GM10847 (cell line): ENCODE measurements around the gene LAG3.

Experiments used
- POLR2A ChIP-seq: IDR thresholded peaks from 2 replicates; pipeline ENCODE4 v1.6.1; 2011; ENCODE audit not compliant: insufficient read length; ENCODE audit errors: extremely low read depth

Gene LAG3

GRCh38 chr12:6751767-6752166, 20.6 kb upstream of the LAG3 start:
- TF ChIP-seq POLR2A: no peak

- TF ChIP-seq POLR2A: no peak
These were observed 20.0 kb upstream of the LAG3 start for GRCh38 chr12:6752167-6752920.

DNA sequence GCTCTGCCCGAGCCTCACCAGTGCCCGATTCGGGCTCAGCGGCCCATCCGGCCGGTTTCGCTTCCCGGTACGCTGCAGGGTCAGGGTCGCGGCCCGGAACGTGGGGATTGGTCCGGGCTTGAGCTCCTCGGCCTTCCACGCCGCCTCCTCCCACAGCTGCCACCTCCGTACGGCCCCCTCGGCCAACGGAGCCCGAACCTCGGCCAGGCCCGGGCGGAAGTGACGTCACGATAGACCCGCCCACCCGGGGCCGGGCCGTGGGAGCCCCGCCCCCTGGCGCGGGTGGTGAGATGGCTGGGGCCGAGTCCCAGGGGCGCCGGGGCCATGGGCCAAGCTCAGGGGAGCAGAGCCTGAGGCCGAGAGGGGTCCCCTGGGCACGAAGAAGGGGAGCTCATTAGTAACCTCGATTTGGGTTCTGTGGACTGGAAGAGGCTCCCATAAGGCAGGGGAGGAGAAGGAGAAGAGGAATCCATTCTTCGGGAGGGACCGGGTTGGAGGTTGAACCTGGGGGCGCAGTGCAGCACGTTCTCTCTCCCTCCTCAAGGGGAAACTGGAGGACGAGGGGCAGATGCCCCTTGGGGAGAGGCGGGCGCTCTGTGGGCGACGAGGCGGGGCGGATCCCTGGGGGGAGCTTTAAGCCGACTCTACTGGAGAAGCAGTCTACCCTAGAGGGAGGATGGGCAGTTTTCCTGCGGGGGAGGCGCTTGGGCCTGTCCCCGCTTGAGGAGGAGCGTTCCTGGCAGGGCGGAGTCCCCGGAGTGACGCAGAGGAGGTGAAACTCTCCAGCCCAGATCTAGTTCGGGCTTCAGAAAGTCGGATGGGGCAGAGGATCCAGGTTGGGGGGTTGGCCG, 19.2 kb upstream of the LAG3 start, which contains the start of gene MLF2:
Gene MLF2, minus strand, starts transcription at position 221 of the 851 bp plus-strand sequence. CDS start 807 bp downstream, outside the sequence.
- peak; percentile 78 for TF ChIP-seq POLR2A

GRCh38 chr12:6753772-6754356, 18.5 kb upstream of the LAG3 start:
- TF ChIP-seq POLR2A: no peak

- no peak for TF ChIP-seq POLR2A
These were observed 17.9 kb upstream of the LAG3 start for GRCh38 chr12:6754411-6754810.

GRCh38 chr12:6757028-6757690, 15.2 kb upstream of the LAG3 start:
- TF ChIP-seq POLR2A: no peak

DNA sequence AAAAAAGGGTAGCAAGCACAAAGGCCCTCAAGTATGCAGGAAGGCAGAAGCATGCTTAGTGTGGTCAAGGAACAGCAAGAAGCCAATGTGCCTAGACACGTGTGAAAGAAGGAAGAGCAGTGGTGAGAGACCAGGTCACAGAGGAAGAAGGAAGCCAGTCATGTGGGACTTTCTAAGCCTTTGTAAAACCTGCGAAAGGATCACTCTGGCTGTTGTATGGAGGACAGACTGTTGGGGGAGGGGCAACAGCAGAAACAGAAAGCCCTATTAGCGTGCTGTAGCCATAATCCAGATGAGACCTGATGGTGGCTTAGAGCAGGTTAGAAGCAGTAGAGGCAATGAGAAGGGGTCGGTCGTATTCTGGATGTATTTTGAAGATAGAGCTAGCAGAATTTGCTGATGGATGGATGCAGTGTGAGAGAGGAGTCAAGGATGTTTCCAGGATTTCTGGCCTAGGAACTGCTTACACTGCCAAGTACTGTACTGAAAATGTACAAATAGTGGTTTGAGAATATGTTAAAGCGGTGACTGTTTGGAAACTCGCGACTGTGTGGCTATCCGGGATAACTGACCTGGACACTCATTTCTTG, 13.7 kb upstream of the LAG3 start:
- no peak for TF ChIP-seq POLR2A

DNA sequence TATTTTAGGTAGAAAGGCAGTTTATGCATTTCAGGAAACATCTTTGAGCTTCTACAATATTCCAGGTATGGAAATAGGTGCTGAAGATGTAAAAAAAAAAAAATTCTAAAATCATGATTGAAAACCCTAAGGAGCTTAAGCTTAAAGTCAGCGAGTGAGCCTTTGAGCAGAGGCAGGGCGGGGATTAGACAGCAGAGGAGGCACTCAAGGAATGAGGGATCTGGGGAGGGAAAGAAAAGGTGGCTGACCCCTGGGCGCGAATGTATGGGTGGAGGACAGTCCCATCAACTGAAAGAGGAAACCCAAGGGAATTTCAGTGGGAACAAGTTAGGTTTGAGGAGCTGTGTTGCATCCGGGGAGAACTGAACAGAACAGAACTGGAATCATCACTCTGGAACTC, 12.6 kb upstream of the LAG3 start:
- no peak for TF ChIP-seq POLR2A

DNA sequence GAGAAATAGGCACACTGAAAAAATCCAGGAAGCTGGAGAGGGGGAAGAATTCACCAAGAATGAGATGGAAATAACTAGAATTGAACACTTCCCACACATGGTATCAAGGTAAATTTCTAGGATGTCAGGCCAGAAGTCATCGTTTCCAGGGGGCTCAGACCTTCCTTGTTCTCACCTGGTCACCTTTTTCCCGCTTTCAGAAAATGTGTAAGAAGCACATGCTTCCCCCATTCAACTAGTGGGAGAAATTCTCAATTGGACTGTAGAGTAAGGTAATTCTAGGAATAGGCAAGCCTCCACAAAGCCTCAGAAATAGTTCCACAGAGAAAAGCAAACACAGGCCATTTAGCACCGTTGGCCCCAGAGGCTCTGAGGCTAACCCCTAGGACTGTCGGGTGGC, 8.9 kb upstream of the LAG3 start:
- TF ChIP-seq POLR2A: no peak

DNA sequence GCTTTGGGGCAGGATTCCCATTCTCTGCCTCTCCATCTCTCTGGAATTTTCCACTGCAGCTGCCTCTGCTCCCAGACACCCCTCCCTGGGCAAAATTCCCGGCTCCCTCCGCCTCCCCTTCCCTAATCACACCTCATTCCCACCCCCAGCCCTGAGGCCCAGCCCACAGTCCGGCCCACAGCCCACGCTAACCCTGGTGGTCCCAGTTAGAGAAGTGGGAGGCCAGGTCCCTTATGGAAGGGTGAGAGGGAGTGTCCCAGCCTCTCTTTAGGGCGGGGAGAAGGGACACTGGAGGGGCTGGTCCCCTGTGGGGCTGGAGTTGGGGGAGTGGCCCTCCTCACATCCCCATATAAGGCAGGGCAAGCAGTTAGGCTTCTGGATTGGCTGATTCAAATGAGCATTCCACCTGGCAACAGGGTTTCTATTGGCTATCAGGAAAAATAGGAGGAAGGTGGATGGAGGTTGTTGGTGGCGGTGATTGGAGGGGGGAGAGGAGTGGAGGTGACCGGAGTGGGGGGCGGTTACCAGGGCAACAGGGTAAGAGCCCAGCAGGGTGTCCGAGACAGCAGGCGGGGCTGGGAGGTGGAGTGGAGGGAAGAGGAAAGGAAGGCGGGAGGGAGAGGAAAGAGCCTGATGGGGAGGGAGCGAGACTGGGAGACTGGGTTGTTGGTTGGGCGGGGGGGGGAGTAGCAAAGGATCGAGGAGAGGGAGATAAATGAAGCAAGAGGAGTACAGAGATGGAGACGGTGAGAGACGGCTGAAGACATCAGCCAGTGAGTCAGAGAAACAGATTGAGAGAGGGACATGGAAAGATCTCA, 8.1 kb upstream of the LAG3 start:
- no peak for TF ChIP-seq POLR2A

GRCh38 chr12:6765048-6765633, 7.2 kb upstream of the LAG3 start:
- TF ChIP-seq POLR2A: no peak

DNA sequence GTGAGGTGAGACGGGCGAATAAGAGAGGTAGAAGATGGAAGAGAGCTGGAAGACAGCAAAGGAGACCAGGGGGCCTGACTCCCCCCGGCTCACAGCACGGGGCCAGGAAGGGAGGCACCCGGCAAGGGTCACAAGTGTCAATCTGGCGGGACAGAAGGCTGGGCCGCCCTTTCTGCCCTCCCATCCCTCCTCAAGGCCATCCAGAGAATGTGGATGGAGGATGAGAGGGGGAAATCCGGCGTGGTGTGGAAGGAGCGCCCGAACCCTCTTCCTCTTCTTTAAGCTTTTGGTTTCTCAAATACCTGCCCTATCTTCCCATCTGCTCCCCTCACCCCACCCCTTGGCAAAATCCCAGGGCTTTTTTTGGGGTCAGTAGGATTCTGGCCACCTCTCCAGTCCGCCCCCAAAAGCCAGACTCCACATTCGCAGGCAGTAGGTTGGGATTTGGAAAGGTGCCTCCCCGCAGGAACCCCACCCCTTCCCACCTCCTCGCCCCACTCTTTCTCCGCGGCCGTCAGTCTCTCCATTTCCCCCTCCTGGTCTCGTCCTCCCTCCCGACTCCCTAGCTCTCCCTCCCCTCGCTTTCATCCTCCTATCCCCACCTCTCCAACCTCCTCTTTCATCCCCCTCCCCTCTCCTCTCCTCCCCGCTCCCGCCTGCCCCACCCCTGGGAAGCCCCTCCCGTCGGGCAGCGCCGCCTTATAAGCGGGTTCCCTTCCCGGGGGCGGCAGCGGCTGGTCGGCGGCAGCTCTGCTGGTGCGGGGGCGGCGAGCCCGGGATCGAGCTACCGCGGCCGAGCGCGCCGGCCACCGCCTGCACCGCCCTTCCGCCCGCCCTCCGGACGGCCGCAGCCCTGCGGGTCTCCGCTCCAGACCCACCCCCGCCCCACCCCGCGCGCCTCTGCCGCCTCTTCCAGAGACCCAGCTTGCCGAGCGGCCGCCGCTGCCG, 6.4 kb upstream of the LAG3 start, which contains the start of gene PTMS:
Gene PTMS, plus strand, starts transcription at position 730 of the 948 bp plus-strand sequence. CDS start 343 bp downstream, outside the sequence.
- TF ChIP-seq POLR2A: peak; percentile 66
